GM12878 (cell line): ENCODE data around the gene NPL.

Experiments used
- CEBPB ChIP-seq, 2 experiments: fragments of 150-350 bp in 1 of 2; IDR thresholded peaks; 2 replicates each; pipeline ENCODE4 v1.6.1; 2012 to 2014; ENCODE audit warnings: low read depth in 2 of 2, low read length in 2 of 2, borderline replicate concordance in 1 of 2, inconsistent platforms in 1 of 2
- POLR2A ChIP-seq: IDR thresholded peaks from 2 replicates; pipeline ENCODE4 v1.6.1; 2011; ENCODE audit warnings: low read depth, mild to moderate bottlenecking, low read length
- SUZ12 ChIP-seq: fragments of 200-600 bp; sonication (generic); IDR thresholded peaks from one replicate; pipeline ENCODE4 v1.6.1; 2018; ENCODE audit warnings: antibody characterized with exemption, mild to moderate bottlenecking; ENCODE audit not compliant: unreplicated experiment
- TF ChIP-seq, protein P1 (sequence below), 3 experiments: IDR thresholded peaks in 2 of 3; conservative IDR thresholded peaks in 1 of 3; 2 replicates each; pipeline ENCODE4 v1.5.1; 2011; ENCODE audit warnings: low read depth in 3 of 3, low read length in 3 of 3, mild to moderate bottlenecking in 3 of 3, control low read depth in 2 of 3, moderate library complexity in 2 of 3, inconsistent platforms in 1 of 3, mixed read lengths in 1 of 3; ENCODE audit not compliant: control insufficient read depth in 2 of 3, insufficient read depth in 1 of 3; ENCODE audit errors: extremely low read depth in 1 of 3

DNA sequence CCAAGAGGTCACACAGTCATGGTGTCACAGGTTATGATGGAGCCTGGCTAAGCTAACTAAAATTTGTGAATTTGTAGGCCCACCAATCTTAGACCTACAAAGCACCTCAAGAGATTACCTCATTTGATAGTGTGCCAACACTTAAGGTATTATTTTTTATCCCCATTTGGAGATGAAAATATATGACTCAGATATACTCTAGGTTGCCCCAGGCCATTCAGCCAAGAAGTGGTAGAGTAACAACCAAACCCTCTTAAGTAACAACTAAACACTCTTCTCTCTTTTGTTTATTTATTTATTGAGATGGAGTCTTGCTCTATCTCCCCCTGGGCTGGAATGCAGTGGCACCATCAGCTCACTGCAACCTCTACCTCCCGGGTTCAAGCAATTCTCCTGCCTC is 14.3 kb downstream of the NPL start:
- TF ChIP-seq POLR2A (no peak), CEBPB (IDR thresholded peaks at IDR 0.05; ENCODE audit: borderline replicate concordance in 1 of 2, low read depth in 2 of 2, low read length in 2 of 2) (no peak), SUZ12 (no peak)
- TF ChIP-seq, protein P1, sequence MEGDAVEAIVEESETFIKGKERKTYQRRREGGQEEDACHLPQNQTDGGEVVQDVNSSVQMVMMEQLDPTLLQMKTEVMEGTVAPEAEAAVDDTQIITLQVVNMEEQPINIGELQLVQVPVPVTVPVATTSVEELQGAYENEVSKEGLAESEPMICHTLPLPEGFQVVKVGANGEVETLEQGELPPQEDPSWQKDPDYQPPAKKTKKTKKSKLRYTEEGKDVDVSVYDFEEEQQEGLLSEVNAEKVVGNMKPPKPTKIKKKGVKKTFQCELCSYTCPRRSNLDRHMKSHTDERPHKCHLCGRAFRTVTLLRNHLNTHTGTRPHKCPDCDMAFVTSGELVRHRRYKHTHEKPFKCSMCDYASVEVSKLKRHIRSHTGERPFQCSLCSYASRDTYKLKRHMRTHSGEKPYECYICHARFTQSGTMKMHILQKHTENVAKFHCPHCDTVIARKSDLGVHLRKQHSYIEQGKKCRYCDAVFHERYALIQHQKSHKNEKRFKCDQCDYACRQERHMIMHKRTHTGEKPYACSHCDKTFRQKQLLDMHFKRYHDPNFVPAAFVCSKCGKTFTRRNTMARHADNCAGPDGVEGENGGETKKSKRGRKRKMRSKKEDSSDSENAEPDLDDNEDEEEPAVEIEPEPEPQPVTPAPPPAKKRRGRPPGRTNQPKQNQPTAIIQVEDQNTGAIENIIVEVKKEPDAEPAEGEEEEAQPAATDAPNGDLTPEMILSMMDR (IDR thresholded peaks at IDR 0.05 in 2 of 3, conservative IDR thresholded peaks at IDR 0.05 in 1 of 3; ENCODE audit: control insufficient read depth in 2 of 3, extremely low read depth in 1 of 3, insufficient read depth in 1 of 3, low read depth in 3 of 3, low read length in 3 of 3): no peak
